CD14-positive monocyte (primary cell): ENCODE results near the gene CFAP53. TPM values are rescaled to one million over a fixed set of nuclear protein-coding genes. Genes with fewer than 3 reads are reported as not detected.

ENCODE experiments used
- DNase-seq, 3 donors: peaks; one replicate each; pipeline ENCODE4 v3.0.0-alpha.2; 2011 to 2022
- H2AFZ ChIP-seq: 2 replicates; pipeline ENCODE4 v1.6.0; 2012; ENCODE audit warnings: mild to moderate bottlenecking, low read depth, low read length, inconsistent platforms; ENCODE audit not compliant: insufficient read depth, poor library complexity, severe bottlenecking
- H3K27ac ChIP-seq, 2 donors: 1 replicate in 1 of 2; 2 replicates in 1 of 2; pipeline ENCODE4 v1.5.1; 2012 to 2013; ENCODE audit warnings: low read length in 2 of 2, control low read depth in 1 of 2, inconsistent platforms in 1 of 2, low read depth in 1 of 2, mild to moderate bottlenecking in 1 of 2
- H3K27me3 ChIP-seq, 2 donors: one replicate each; pipeline versions ENCODE4 v1.6.0 to v1.6.1; 2011 to 2013; ENCODE audit warnings: low read length in 2 of 2; ENCODE audit not compliant: control insufficient read depth in 2 of 2, insufficient read depth in 2 of 2
- H3K36me3 ChIP-seq, 2 donors: replicated peaks in 1 of 2; 1 replicate in 1 of 2; 2 replicates in 1 of 2; pipeline versions ENCODE4 v1.5.1 to v1.6.1; 2012 to 2013; ENCODE audit warnings: low read length in 2 of 2, control low read depth in 1 of 2, inconsistent platforms in 1 of 2, mild to moderate bottlenecking in 1 of 2; ENCODE audit not compliant: insufficient read depth in 2 of 2, control insufficient read depth in 1 of 2
- H3K4me1 ChIP-seq, 2 donors: 1 replicate in 1 of 2; 2 replicates in 1 of 2; pipeline versions ENCODE4 v1.5.1 to v1.6.1; 2012 to 2013; ENCODE audit warnings: low read length in 2 of 2, control low read depth in 1 of 2, inconsistent platforms in 1 of 2, mild to moderate bottlenecking in 1 of 2, moderate library complexity in 1 of 2; ENCODE audit not compliant: insufficient read depth in 2 of 2, control insufficient read depth in 1 of 2
- H3K4me2 ChIP-seq: replicated peaks from 2 replicates; pipeline ENCODE3; 2012; ENCODE audit warnings: low read length, moderate library complexity, mild to moderate bottlenecking; ENCODE audit not compliant: poor library complexity, severe bottlenecking; ENCODE audit errors: extremely low read depth
- H3K4me3 ChIP-seq, 3 experiments: fragments of 200-600 bp in 1 of 3; sonication (generic) in 1 of 3; replicated peaks in 1 of 3; 1 replicate in 2 of 3; 2 replicates in 1 of 3; pipeline ENCODE4 v1.5.1; 2011 to 2013; ENCODE audit warnings: low read length in 3 of 3, mild to moderate bottlenecking in 3 of 3, control low read depth in 2 of 3, low read depth in 2 of 3, inconsistent platforms in 1 of 3, moderate library complexity in 1 of 3
- H3K79me2 ChIP-seq: 2 replicates; pipeline ENCODE4 v1.6.0; 2012; ENCODE audit warnings: mild to moderate bottlenecking, control low read depth, inconsistent platforms, low read length, moderate library complexity; ENCODE audit not compliant: insufficient read depth
- H3K9ac ChIP-seq: 2 replicates; pipeline ENCODE4 v1.6.0; 2017; ENCODE audit warnings: low read length, mild to moderate bottlenecking; ENCODE audit not compliant: insufficient read depth, poor library complexity, severe bottlenecking
- H3K9me3 ChIP-seq, 2 donors: replicated peaks in 1 of 2; 1 replicate in 1 of 2; 2 replicates in 1 of 2; pipeline versions ENCODE4 v1.5.1 to v1.6.1; 2012 to 2013; ENCODE audit warnings: low read length in 2 of 2, control low read depth in 1 of 2; ENCODE audit not compliant: control insufficient read depth in 1 of 2, insufficient read depth in 1 of 2
- H4K20me1 ChIP-seq: 2 replicates; pipeline ENCODE4 v1.6.0; 2012; ENCODE audit warnings: mild to moderate bottlenecking, low read length, control low read depth, moderate library complexity; ENCODE audit not compliant: insufficient read depth
- H3K27ac Mint-ChIP-seq, 7 donors: one replicate each; pipeline ENCODE4 v1.8.0; 2020; ENCODE audit warnings: mild to moderate bottlenecking in 7 of 7, mixed read lengths in 7 of 7, moderate library complexity in 6 of 7, inconsistent platforms in 2 of 7
- H3K27me3 Mint-ChIP-seq, 3 donors: one replicate each; pipeline ENCODE4 v1.8.0; 2021 to 2022; ENCODE audit warnings: low read depth in 3 of 3, mild to moderate bottlenecking in 3 of 3, mixed read lengths in 3 of 3, moderate library complexity in 3 of 3, inconsistent platforms in 1 of 3
- H3K36me3 Mint-ChIP-seq, 2 donors: one replicate each; pipeline ENCODE4 v1.8.0; 2020; ENCODE audit warnings: mixed read lengths in 2 of 2, inconsistent platforms in 1 of 2, mild to moderate bottlenecking in 1 of 2
- H3K4me1 Mint-ChIP-seq: one replicate; pipeline ENCODE4 v1.8.0; 2020; ENCODE audit warnings: mild to moderate bottlenecking, mixed read lengths
- H3K4me3 Mint-ChIP-seq, 2 donors: one replicate each; pipeline ENCODE4 v1.8.0; 2020; ENCODE audit warnings: mild to moderate bottlenecking in 2 of 2, mixed read lengths in 2 of 2, moderate library complexity in 1 of 2
- H3K9me3 Mint-ChIP-seq, 7 donors: one replicate each; pipeline ENCODE4 v1.8.0; 2020 to 2022; ENCODE audit warnings: mixed read lengths in 7 of 7, mild to moderate bottlenecking in 6 of 7, moderate library complexity in 6 of 7, inconsistent platforms in 2 of 7
- WGBS: methylation state at CpG from one replicate; pipeline ENCODE4 v1.1.5; 2013; ENCODE audit warnings: missing lambda C conversion rate; ENCODE audit not compliant: insufficient coverage; 5-methylcytosine and 5-hydroxymethylcytosine counted together
- intact Hi-C, 2 donors: fragments of 100-400 bp; cut with micrococcal nuclease; formaldehyde crosslinking; loops; one replicate each; pipeline versions ENCODE4 v1.15.0 to v1.15.1; 2023
- polyA plus RNA-seq, 3 donors: library from polyadenylated mRNA; depleted of rRNA in 1 of 3; unstranded in 2 of 3; stranded (reverse) in 1 of 3; fragments of 300-500 nt in 2 of 3; fragments of >200 nt in 1 of 3; fragmentation: Illumina TruSeq in 2 of 3; gene quantifications; 1 replicate in 2 of 3; 2 replicates in 1 of 3; pipeline ENCODE4 v1.2.3, GENCODE V29; 2012 to 2021
- TF ChIP-seq, protein P1 (sequence below): fragments of 200-600 bp; IDR thresholded peaks from one replicate; pipeline ENCODE4 v1.8.0; 2022; ENCODE audit warnings: antibody characterized with exemption, mild to moderate bottlenecking

Gene CFAP53
- polyA plus RNA-seq, 3 donors, result 0.08 to 0.14 TPM; not detected in 1

DNA sequence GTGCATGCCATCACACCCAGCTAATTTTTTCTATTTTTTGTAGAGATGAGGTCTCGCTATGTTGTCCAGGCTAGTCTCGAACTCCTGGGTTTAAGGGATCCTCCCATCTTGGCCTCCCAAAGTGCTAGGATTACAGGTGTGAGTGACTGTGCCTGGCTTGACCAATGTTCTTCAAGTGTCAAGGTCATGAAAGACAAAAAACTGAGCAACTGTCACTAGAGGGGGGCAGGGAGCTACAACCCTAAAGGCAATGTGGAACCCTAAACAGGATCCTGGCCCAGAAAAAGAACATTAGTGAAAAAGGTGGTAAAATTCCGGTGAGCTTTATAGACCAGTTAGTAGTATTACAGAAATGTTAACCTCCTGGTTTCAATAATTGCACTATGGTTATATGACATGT lies 78.6 kb downstream of the CFAP53 start:
- H3K27ac ChIP-seq, result no peak overlapping the region
- TF ChIP-seq, protein P1, sequence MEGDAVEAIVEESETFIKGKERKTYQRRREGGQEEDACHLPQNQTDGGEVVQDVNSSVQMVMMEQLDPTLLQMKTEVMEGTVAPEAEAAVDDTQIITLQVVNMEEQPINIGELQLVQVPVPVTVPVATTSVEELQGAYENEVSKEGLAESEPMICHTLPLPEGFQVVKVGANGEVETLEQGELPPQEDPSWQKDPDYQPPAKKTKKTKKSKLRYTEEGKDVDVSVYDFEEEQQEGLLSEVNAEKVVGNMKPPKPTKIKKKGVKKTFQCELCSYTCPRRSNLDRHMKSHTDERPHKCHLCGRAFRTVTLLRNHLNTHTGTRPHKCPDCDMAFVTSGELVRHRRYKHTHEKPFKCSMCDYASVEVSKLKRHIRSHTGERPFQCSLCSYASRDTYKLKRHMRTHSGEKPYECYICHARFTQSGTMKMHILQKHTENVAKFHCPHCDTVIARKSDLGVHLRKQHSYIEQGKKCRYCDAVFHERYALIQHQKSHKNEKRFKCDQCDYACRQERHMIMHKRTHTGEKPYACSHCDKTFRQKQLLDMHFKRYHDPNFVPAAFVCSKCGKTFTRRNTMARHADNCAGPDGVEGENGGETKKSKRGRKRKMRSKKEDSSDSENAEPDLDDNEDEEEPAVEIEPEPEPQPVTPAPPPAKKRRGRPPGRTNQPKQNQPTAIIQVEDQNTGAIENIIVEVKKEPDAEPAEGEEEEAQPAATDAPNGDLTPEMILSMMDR, result no peak
- Mint-ChIP-seq H3K36me3 (no peaks in the 10 kb centered on the region), H3K4me3 (no peak overlapping the region), H3K27me3 (peaks cover 17 to 31% (median 22%) of the 10 kb centered on the region in 3 donors), H3K9me3 (no peaks in the 10 kb centered on the region), H3K4me1 (no peaks in the 10 kb centered on the region), H3K27ac (no peak overlapping the region)
- peaks cover 26 to 33% of the 10 kb centered on the region in 2 donors for H3K27me3 ChIP-seq
- intact Hi-C loops, result no loop called here
- H3K9ac ChIP-seq, result no peak overlapping the region
- no peak overlapping the region for H3K4me3 ChIP-seq
- H3K36me3 ChIP-seq, result no peaks in the 10 kb centered on the region
- H3K9me3 ChIP-seq, result peaks cover 0 to 2% of the 10 kb centered on the region in 2 donors
- DNase-seq, result no peak
- H2AFZ ChIP-seq, result no peak overlapping the region
- H4K20me1 ChIP-seq, result no peaks in the 10 kb centered on the region
- H3K79me2 ChIP-seq, result no peaks in the 10 kb centered on the region
- H3K4me2 ChIP-seq, result no peak overlapping the region
- no peaks in the 10 kb centered on the region for H3K4me1 ChIP-seq
- 100% methylated on average over 1 of the region's 3 CpGs for WGBS

DNA sequence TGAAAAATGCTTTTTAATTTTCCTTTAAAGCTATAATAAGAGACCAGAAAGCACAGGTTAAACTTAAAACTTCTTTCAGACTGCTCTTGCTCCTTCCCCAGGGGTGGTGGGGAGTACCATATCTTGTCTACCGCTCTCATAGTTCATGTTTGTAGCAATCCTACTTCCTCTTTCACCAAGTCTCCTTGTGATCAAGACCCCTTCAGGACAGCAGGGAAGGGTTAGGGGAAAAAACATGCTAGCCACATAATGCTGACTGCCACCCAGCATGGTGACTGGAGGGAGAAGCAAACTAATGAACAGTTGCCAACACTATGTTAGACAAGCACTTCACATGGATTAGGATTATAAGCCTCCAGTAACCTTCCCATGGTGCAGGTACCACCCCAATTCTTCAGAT lies 79.9 kb downstream of the CFAP53 start:
- Mint-ChIP-seq H3K36me3 (no peaks in the 10 kb centered on the region), H3K4me1 (no peaks in the 10 kb centered on the region), H3K27ac (no peak overlapping the region), H3K4me3 (no peak overlapping the region), H3K9me3 (no peaks in the 10 kb centered on the region), H3K27me3 (peaks cover 6 to 18% (median 10%) of the 10 kb centered on the region in 3 donors)
- Histone ChIP-seq H3K4me3 (no peak overlapping the region), H3K4me1 (no peaks in the 10 kb centered on the region), H3K9ac (no peak overlapping the region), H3K9me3 (no peaks in the 10 kb centered on the region), H3K27me3 (peaks cover 14 to 20% of the 10 kb centered on the region in 2 donors), H4K20me1 (no peaks in the 10 kb centered on the region), H3K79me2 (no peaks in the 10 kb centered on the region), H3K36me3 (no peaks in the 10 kb centered on the region), H3K27ac (no peak overlapping the region), H3K4me2 (no peak overlapping the region), H2AFZ (no peak overlapping the region)
- intact Hi-C loops, result no loop called here
- TF ChIP-seq, protein P1, result no peak
- DNase-seq, result no peak
- WGBS, result no CpG with 5 or more reads among the region's 1 CpG
